Measurements from ENCODE around the gene ASAP2. TPM values are rescaled to one million over a fixed set of nuclear protein-coding genes. Genes with fewer than 3 reads are reported as not detected.
A peak's percentile ranks its signal among the peaks of the same experiment; 100 is the strongest.

ASAP2 gene
- total RNA-seq, 2 experiments from 2014 or later = 0.27 TPM; not detected in 1

DNA sequence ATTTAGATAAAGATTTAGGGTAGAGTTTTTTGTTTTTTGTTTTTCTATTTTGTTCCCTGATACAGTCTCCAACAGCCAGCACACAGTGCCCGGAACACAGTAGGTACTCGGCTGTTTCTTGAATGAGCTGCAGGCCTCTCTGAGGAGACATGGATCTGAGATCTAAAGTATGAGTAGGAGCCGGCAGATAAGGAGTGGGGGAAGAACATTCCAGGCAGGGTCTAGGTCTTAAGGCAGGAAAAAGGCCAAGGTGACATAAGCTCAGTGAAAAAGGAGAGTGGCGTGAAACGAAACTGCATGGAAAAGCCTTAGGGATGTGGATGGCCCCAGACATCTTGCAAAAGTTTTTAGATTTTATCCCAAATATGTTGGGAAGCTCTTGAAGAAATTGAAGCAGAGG, 122.3 kb downstream of the ASAP2 start:
- TF ChIP-seq EZH2phosphoT487 (IDR thresholded peaks at IDR 0.05; ENCODE audit: borderline replicate concordance, low read depth, low read length) = no peak
- no peaks in the 10 kb centered on the region for H3K9me2 ChIP-seq (ENCODE audit: insufficient read depth, low read length)
- no peak for DNase-seq (ENCODE audit: low spot score)
- no peak overlapping the region for H3K27ac ChIP-seq (ENCODE audit: low read depth, low read length, poor library complexity, severe bottlenecking)
- no peak overlapping the region for H2AFZ ChIP-seq (ENCODE audit: low read length)
- peaks cover 8% of the 10 kb centered on the region for H3K4me1 ChIP-seq (ENCODE audit: insufficient read depth, low read length, poor library complexity, severe bottlenecking)
- intact Hi-C loops (cut with micrococcal nuclease; ENCODE audit: unreplicated experiment) = no loop called here
- ChIA-PET POLR2A (interaction anchor here (0.6 kb wide), 1 partner anchor 16 kb away, joined by 3 read pairs; no protein-coding TSS in a partner anchor), CTCF (ENCODE audit: unreplicated experiment) (no interaction called here)
- no peak overlapping the region for H3K4me2 ChIP-seq (ENCODE audit: low read length)
- H3K4me3 ChIP-seq (ENCODE audit: low read depth, low read length, poor library complexity, severe bottlenecking) = no peak overlapping the region
- H3K36me3 ChIP-seq (ENCODE audit: insufficient read depth, low read length) = no peaks in the 10 kb centered on the region
- no peaks in the 10 kb centered on the region for H3K79me2 ChIP-seq (ENCODE audit: insufficient read depth, low read depth, low read length)
- no peaks in the 10 kb centered on the region for H4K20me1 ChIP-seq (ENCODE audit: insufficient read depth, low read length)
- no TSS peak for BruUV-seq (replicated peaks)
- H3K9me3 ChIP-seq (ENCODE audit: low read length) = no peaks in the 10 kb centered on the region

DNA sequence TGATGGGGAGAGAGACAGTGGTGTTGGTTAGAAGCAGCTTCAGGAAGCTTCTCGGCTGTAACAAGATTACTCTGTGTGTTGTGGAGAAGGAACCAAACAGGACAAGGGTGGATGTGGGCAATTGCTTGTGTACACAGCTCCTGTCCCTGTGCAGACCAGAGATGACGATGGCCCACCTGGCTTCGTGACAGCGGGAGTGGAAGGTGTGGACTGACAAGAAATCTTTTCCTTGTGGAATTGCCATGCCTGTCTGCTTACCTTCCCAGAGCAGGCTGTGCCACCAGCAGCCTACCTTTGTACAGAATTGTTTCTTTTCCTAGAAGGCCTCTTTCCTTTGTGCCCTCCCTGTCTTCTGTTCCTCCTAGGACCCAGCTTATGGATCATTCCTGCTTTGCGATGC, 122.9 kb downstream of the ASAP2 start:
- H3K4me1 ChIP-seq (ENCODE audit: insufficient read depth, low read length, poor library complexity, severe bottlenecking) = peaks cover 8% of the 10 kb centered on the region
- ChIA-PET CTCF (ENCODE audit: unreplicated experiment) (no interaction called here), POLR2A (interaction anchor here (0.6 kb wide), 1 partner anchor 15 kb away, joined by 3 read pairs; no protein-coding TSS in a partner anchor)
- H3K79me2 ChIP-seq (ENCODE audit: insufficient read depth, low read depth, low read length) = no peaks in the 10 kb centered on the region
- DNase-seq (ENCODE audit: low spot score) = no peak
- TF ChIP-seq, protein P1, sequence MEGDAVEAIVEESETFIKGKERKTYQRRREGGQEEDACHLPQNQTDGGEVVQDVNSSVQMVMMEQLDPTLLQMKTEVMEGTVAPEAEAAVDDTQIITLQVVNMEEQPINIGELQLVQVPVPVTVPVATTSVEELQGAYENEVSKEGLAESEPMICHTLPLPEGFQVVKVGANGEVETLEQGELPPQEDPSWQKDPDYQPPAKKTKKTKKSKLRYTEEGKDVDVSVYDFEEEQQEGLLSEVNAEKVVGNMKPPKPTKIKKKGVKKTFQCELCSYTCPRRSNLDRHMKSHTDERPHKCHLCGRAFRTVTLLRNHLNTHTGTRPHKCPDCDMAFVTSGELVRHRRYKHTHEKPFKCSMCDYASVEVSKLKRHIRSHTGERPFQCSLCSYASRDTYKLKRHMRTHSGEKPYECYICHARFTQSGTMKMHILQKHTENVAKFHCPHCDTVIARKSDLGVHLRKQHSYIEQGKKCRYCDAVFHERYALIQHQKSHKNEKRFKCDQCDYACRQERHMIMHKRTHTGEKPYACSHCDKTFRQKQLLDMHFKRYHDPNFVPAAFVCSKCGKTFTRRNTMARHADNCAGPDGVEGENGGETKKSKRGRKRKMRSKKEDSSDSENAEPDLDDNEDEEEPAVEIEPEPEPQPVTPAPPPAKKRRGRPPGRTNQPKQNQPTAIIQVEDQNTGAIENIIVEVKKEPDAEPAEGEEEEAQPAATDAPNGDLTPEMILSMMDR (conservative IDR thresholded peaks at IDR 0.05; ENCODE audit: low read length) = no peak
- TF ChIP-seq EZH2phosphoT487 (IDR thresholded peaks at IDR 0.05; ENCODE audit: borderline replicate concordance, low read depth, low read length) = no peak
- H3K36me3 ChIP-seq (ENCODE audit: insufficient read depth, low read length) = no peaks in the 10 kb centered on the region
- no peak overlapping the region for H3K27ac ChIP-seq (ENCODE audit: low read depth, low read length, poor library complexity, severe bottlenecking)
- no peak overlapping the region for H3K4me3 ChIP-seq (ENCODE audit: low read depth, low read length, poor library complexity, severe bottlenecking)
- no peak overlapping the region for H2AFZ ChIP-seq (ENCODE audit: low read length)
- no TSS peak for BruUV-seq (replicated peaks)
- H3K9me3 ChIP-seq (ENCODE audit: low read length) = no peaks in the 10 kb centered on the region
- intact Hi-C loops (cut with micrococcal nuclease; ENCODE audit: unreplicated experiment) = no loop called here
- no peak overlapping the region for H3K4me2 ChIP-seq (ENCODE audit: low read length)
- no peaks in the 10 kb centered on the region for H4K20me1 ChIP-seq (ENCODE audit: insufficient read depth, low read length)
- no peaks in the 10 kb centered on the region for H3K9me2 ChIP-seq (ENCODE audit: insufficient read depth, low read length)

DNA sequence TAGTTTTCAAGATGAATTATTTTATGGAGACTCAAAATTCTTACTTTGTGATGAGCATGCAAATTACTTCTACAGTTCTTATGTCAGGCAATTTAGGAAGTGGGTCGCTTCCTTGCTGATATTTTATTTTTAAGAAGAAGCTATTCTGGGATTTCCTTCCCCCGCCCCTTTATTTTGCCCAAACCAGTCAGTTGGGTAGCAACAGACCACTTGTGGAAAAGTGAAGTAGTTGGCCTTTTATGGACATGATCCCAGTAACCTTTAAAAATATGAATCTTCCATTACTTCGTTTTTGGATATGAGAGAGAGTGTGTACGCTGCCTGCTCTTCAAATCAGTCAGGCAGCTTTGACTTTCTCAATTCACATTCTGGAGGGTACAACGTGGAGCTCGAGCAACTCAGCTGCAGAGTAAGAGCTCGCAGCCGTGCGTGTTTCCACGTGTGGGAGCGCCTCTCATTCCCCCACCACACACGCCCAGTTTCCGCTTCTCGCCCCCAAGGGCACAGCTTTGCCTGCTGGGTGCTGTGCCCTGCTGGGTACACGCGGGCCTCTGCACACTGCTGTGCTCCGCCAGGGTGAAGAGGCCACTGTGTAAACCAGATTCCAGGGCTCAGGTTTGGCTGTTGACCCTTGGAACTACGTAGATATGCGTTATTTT, 124.1 kb downstream of the ASAP2 start:
- no TSS peak for BruUV-seq (replicated peaks)
- Histone ChIP-seq H3K9me3 (ENCODE audit: low read length) (no peaks in the 10 kb centered on the region), H2AFZ (ENCODE audit: low read length) (peak overlapping the region; percentile 49; the same call in 1 of the 2 replicates), H3K79me2 (ENCODE audit: insufficient read depth, low read depth, low read length) (no peaks in the 10 kb centered on the region), H3K27ac (ENCODE audit: low read depth, low read length, poor library complexity, severe bottlenecking) (no peak overlapping the region), H3K9me2 (ENCODE audit: insufficient read depth, low read length) (no peaks in the 10 kb centered on the region), H4K20me1 (ENCODE audit: insufficient read depth, low read length) (no peaks in the 10 kb centered on the region), H3K36me3 (ENCODE audit: insufficient read depth, low read length) (no peaks in the 10 kb centered on the region), H3K4me1 (ENCODE audit: insufficient read depth, low read length, poor library complexity, severe bottlenecking) (peaks cover 8% of the 10 kb centered on the region), H3K4me2 (ENCODE audit: low read length) (peak overlapping the region; percentile 25; the same call in 1 of the 2 replicates), H3K4me3 (ENCODE audit: low read depth, low read length, poor library complexity, severe bottlenecking) (no peak overlapping the region)
- CTCF ChIA-PET (ENCODE audit: unreplicated experiment) = no interaction called here
- no peak for DNase-seq (ENCODE audit: low spot score)
- POLR2A ChIA-PET = interaction anchor here (0.9 to 1.1 kb wide), 2 partner anchors 10 to 70 kb away, joined by 3 read pairs; no protein-coding TSS in a partner anchor
- TF ChIP-seq EZH2phosphoT487 (IDR thresholded peaks at IDR 0.05; ENCODE audit: borderline replicate concordance, low read depth, low read length) = no peak
- TF ChIP-seq, protein P1 (conservative IDR thresholded peaks at IDR 0.05; ENCODE audit: low read length) = no peak
- intact Hi-C loops (cut with micrococcal nuclease; ENCODE audit: unreplicated experiment) = no loop called here
